ENCODE measurements around the gene RAE1.

DNA sequence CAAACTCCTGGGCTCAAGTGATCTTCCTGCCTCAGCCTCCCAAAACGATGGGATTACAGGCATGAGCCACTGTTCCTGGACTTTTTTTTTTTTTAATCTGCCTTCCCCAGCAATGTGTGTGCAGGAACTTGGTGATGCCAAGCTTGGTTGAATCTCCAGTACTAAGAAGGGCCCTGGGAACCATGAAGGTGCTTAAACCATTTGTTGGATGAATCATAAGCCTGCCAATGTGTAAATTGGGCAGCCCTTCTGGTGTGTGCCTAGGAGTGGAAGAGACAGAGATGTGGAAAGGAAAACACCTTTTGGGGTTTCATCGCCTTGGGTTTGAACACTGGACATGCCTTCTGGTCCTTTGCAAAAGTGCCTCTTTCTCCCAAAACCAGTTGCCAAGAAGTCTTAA, 28.6 kb upstream of the RAE1 start:
- TF ChIP-seq, protein P1, sequence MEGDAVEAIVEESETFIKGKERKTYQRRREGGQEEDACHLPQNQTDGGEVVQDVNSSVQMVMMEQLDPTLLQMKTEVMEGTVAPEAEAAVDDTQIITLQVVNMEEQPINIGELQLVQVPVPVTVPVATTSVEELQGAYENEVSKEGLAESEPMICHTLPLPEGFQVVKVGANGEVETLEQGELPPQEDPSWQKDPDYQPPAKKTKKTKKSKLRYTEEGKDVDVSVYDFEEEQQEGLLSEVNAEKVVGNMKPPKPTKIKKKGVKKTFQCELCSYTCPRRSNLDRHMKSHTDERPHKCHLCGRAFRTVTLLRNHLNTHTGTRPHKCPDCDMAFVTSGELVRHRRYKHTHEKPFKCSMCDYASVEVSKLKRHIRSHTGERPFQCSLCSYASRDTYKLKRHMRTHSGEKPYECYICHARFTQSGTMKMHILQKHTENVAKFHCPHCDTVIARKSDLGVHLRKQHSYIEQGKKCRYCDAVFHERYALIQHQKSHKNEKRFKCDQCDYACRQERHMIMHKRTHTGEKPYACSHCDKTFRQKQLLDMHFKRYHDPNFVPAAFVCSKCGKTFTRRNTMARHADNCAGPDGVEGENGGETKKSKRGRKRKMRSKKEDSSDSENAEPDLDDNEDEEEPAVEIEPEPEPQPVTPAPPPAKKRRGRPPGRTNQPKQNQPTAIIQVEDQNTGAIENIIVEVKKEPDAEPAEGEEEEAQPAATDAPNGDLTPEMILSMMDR (IDR thresholded peaks at IDR 0.05) = no peak
- no peak for TF ChIP-seq POLR2A (IDR thresholded peaks at IDR 0.05)
